ENCODE results near the gene NUBPL.

Gene NUBPL

GRCh38 chr14:31717294-31718085 is 156.3 kb downstream of the NUBPL start:
- TF ChIP-seq, protein P1, sequence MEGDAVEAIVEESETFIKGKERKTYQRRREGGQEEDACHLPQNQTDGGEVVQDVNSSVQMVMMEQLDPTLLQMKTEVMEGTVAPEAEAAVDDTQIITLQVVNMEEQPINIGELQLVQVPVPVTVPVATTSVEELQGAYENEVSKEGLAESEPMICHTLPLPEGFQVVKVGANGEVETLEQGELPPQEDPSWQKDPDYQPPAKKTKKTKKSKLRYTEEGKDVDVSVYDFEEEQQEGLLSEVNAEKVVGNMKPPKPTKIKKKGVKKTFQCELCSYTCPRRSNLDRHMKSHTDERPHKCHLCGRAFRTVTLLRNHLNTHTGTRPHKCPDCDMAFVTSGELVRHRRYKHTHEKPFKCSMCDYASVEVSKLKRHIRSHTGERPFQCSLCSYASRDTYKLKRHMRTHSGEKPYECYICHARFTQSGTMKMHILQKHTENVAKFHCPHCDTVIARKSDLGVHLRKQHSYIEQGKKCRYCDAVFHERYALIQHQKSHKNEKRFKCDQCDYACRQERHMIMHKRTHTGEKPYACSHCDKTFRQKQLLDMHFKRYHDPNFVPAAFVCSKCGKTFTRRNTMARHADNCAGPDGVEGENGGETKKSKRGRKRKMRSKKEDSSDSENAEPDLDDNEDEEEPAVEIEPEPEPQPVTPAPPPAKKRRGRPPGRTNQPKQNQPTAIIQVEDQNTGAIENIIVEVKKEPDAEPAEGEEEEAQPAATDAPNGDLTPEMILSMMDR (IDR thresholded peaks at IDR 0.05; ENCODE audit: insufficient read depth, low read depth, low read length, missing control alignments): no peak
- H3K4me3 ChIP-seq (ENCODE audit: low read depth, low read length): no peak overlapping the region
- DNase-seq (ENCODE audit: low read depth): no peak

GRCh38 chr14:31718585-31718984 is 157.4 kb downstream of the NUBPL start:
- TF ChIP-seq, protein P1 (IDR thresholded peaks at IDR 0.05; ENCODE audit: insufficient read depth, low read depth, low read length, missing control alignments): no peak
- H3K4me3 ChIP-seq (ENCODE audit: low read depth, low read length): no peak overlapping the region
- no peak for DNase-seq (ENCODE audit: low read depth)

DNA sequence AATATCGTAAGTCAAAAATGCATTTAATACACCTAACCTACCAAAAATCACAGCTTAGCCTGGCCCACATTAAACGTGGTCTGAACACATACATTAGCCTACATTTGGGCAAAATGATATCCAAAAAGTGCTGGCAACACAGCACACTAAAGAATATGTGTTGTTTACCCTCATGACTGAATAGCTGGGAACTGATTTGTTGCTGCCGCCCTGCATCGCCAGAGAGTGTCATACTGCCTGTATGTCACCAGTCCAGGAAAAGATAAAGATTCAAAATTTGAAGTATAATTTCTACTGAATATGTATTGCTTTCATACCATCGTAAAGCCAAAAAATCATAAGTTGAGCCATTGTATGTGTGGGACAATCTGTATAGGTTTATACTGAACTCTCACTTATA is 157.8 kb downstream of the NUBPL start:
- TF ChIP-seq, protein P1 (IDR thresholded peaks at IDR 0.05; ENCODE audit: insufficient read depth, low read depth, low read length, missing control alignments): no peak
- no peak for DNase-seq (ENCODE audit: low read depth)
- no peak overlapping the region for H3K4me3 ChIP-seq (ENCODE audit: low read depth, low read length)

- DNase-seq (ENCODE audit: low read depth): no peak
- TF ChIP-seq, protein P1 (IDR thresholded peaks at IDR 0.05; ENCODE audit: insufficient read depth, low read depth, low read length, missing control alignments): no peak
- H3K4me3 ChIP-seq (ENCODE audit: low read depth, low read length): no peak overlapping the region
Measured at GRCh38 chr14:31726337-31726736, 165.1 kb downstream of the NUBPL start.

DNA sequence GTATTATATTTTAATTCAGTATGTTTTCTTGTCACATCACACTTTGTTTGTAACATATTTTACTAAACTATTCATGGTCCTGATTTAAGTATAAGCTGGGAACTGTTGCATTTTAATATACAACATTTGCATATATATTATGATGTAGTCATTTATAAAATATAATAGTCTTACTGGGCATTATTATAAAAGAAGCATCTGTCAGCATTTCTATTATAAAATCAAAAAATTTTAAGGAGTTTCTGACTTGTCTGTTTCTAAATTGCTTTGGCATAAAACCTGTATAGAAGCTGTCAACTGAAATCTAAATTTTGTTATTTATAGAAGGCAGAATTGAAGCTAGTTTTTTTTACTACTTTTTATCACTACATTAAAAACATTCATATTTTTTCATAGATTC is 166.6 kb downstream of the NUBPL start:
- H3K4me3 ChIP-seq (ENCODE audit: low read depth, low read length): no peak overlapping the region
- TF ChIP-seq, protein P1 (IDR thresholded peaks at IDR 0.05; ENCODE audit: insufficient read depth, low read depth, low read length, missing control alignments): no peak
- no peak for DNase-seq (ENCODE audit: low read depth)

- H3K4me3 ChIP-seq (ENCODE audit: low read depth, low read length): no peak overlapping the region
- DNase-seq (ENCODE audit: low read depth): no peak
- TF ChIP-seq, protein P1 (IDR thresholded peaks at IDR 0.05; ENCODE audit: insufficient read depth, low read depth, low read length, missing control alignments): no peak
Measured at GRCh38 chr14:31740688-31741087, 179.5 kb downstream of the NUBPL start.

DNA sequence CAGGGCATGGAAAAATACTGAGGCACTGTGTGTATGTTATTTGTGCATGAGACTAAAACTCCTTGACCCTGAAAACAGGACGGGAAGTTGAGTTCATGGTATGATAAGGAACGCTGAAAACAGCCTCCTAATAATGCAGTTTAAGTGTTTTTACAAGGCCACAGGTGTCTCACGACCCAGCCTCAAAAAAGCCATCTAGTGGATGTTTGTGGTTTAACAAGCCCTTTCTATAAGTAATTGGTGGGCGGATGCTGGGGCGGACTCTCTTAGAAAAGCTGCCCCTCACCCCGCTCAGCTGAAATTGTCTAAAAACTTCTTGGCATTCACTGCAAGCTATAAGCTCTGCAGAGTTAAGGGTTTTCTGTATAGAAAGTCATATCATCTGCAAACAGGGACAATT is 184.5 kb downstream of the NUBPL start:
- no peak for DNase-seq (ENCODE audit: low read depth)
- TF ChIP-seq, protein P1 (IDR thresholded peaks at IDR 0.05; ENCODE audit: insufficient read depth, low read depth, low read length, missing control alignments): no peak

More for the DNA sequence above, 184.5 kb downstream of the NUBPL start:
- H3K4me3 ChIP-seq (ENCODE audit: low read depth, low read length): no peak overlapping the region
